GM18502 (cell line): Measurements from ENCODE around the gene ZSCAN26.
"Not testable (repeated sequence)": the region's sequence is repeated elsewhere in the genome, so short reads cannot be mapped to it uniquely, and the experiment has no call there.

Source experiments
- ATAC-seq: cut with Tn5 transposase; IDR thresholded peaks from one replicate; pipeline ENCODE4 v1.9.1; 2021; ENCODE audit warnings: mild to moderate bottlenecking; ENCODE audit not compliant: unreplicated experiment, poor library complexity

ZSCAN26 gene

GRCh38 chr6:28315628-28316027, 48.7 kb downstream of the ZSCAN26 start:
- no peak for ATAC-seq

- ATAC-seq, result not testable (repeated sequence)
Observed at GRCh38 chr6:28317866-28318265, 50.9 kb downstream of the ZSCAN26 start.

DNA sequence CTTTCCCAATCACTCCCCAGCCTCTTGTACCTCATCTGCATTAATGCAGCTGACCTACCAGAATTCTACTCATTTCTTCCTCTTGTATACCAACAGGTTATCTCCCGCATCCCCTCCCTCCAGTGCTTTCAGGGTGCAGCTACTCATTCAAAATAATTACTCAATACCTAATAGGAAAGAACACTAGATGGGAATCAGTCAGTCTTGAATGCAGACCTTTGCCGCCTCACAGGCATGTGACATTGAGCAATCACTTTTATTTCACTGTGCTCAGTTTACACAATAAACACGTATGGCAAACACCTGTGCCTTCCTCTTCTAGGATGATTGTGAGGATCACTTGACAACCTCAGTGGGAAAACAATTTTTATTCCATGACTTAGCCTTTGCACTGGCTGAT, 55.7 kb downstream of the ZSCAN26 start:
- ATAC-seq, result no peak

DNA sequence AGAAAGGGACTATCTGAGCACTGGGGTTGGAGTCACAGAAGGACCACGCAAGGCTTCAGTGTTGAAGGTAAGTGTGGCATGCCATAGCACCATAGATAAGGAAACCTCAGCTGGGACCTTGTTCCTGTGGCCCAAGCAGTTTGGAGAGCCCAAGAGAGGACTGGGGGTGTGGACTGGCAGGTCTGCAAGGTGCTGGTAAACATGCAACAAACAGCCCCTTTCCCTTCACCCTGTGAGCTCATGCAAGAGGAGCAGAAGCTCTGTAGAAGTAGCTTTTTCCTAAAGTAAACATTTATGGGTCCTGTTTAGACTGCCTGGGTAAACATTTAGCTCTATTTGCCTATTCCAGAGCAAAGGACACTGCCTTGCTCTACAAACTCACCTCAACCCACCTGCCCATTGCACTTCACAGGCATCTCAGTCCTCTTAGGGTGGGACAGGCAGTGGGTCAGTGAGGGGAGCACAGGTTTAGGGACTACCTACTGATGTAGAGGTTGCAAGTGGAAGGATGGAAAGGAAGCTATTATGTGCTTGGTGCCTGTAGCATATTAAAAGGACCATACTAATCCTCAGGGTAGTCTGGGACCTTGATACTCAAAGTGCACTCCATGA, 57.0 kb downstream of the ZSCAN26 start:
- ATAC-seq, result no peak

GRCh38 chr6:28326371-28326948, 59.5 kb downstream of the ZSCAN26 start:
- ATAC-seq, result no peak
